Measurements from ENCODE around the gene NALCN.

DNA sequence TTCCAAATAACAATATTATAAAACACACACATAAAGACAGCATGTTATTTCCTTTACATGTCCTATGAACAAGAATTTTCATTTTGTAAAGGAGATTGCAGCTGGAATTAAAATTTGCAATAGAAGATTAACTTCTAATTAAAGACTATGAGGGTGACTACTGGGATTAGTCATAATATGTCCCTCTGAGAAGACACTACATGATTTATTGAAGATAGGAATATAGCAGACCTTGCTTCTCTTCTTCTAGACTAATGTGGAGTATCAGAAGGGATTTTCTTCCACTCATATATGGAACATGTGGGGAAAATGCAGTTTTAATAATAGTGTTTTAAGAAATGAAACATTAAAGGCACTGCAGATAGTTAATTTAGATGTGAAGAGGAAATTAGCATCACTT, 177.8 kb downstream of the NALCN start:
- TF ChIP-seq, protein P1, sequence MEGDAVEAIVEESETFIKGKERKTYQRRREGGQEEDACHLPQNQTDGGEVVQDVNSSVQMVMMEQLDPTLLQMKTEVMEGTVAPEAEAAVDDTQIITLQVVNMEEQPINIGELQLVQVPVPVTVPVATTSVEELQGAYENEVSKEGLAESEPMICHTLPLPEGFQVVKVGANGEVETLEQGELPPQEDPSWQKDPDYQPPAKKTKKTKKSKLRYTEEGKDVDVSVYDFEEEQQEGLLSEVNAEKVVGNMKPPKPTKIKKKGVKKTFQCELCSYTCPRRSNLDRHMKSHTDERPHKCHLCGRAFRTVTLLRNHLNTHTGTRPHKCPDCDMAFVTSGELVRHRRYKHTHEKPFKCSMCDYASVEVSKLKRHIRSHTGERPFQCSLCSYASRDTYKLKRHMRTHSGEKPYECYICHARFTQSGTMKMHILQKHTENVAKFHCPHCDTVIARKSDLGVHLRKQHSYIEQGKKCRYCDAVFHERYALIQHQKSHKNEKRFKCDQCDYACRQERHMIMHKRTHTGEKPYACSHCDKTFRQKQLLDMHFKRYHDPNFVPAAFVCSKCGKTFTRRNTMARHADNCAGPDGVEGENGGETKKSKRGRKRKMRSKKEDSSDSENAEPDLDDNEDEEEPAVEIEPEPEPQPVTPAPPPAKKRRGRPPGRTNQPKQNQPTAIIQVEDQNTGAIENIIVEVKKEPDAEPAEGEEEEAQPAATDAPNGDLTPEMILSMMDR (IDR thresholded peaks at IDR 0.05 in 8 of 11, conservative IDR thresholded peaks at IDR 0.05 in 3 of 11) = no peak
- no peak for TF ChIP-seq POLR2A (IDR thresholded peaks at IDR 0.05)
